ENCODE measurements around the gene CPA5. TPM values are rescaled to one million over a fixed set of nuclear protein-coding genes. Genes with fewer than 3 reads are reported as not detected.

The CPA5 gene
- total RNA-seq, 1 donor from 2014 or later, result not detected

DNA sequence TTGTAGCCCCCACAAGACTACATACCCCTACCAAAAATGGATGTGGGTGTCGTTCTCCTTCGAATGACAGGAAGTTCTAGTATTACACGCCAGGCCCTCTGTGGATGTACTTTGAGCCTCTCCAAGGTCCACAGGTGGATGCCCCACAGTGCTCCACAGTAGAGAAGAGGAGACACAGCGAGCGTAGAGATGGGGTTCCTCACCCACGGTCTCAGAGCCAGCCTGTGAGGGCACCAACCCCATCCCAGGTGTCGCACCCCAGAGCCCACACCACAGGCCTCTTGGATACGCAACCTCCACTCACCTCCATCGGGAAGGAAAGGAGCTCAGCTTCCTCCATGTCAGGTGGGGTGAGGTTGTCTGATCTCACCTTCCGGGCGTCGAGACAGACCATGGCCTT lies 2.3 kb downstream of the CPA5 start:
- DNase-seq, result no peak
- Mint-ChIP-seq H3K36me3 (ENCODE audit: unreplicated experiment) (no peaks in the 10 kb centered on the region), H3K4me1 (ENCODE audit: low read depth, unreplicated experiment) (peaks cover 25% of the 10 kb centered on the region), H3K27ac (ENCODE audit: unreplicated experiment) (no peak overlapping the region), H3K4me3 (ENCODE audit: unreplicated experiment) (no peak overlapping the region), H3K27me3 (ENCODE audit: unreplicated experiment) (peaks cover 3% of the 10 kb centered on the region), H3K9me3 (ENCODE audit: unreplicated experiment) (peaks cover 5% of the 10 kb centered on the region)
- TF ChIP-seq, protein P1, sequence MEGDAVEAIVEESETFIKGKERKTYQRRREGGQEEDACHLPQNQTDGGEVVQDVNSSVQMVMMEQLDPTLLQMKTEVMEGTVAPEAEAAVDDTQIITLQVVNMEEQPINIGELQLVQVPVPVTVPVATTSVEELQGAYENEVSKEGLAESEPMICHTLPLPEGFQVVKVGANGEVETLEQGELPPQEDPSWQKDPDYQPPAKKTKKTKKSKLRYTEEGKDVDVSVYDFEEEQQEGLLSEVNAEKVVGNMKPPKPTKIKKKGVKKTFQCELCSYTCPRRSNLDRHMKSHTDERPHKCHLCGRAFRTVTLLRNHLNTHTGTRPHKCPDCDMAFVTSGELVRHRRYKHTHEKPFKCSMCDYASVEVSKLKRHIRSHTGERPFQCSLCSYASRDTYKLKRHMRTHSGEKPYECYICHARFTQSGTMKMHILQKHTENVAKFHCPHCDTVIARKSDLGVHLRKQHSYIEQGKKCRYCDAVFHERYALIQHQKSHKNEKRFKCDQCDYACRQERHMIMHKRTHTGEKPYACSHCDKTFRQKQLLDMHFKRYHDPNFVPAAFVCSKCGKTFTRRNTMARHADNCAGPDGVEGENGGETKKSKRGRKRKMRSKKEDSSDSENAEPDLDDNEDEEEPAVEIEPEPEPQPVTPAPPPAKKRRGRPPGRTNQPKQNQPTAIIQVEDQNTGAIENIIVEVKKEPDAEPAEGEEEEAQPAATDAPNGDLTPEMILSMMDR (IDR thresholded peaks at IDR 0.05; ENCODE audit: partially characterized antibody, unreplicated experiment), result no peak

DNA sequence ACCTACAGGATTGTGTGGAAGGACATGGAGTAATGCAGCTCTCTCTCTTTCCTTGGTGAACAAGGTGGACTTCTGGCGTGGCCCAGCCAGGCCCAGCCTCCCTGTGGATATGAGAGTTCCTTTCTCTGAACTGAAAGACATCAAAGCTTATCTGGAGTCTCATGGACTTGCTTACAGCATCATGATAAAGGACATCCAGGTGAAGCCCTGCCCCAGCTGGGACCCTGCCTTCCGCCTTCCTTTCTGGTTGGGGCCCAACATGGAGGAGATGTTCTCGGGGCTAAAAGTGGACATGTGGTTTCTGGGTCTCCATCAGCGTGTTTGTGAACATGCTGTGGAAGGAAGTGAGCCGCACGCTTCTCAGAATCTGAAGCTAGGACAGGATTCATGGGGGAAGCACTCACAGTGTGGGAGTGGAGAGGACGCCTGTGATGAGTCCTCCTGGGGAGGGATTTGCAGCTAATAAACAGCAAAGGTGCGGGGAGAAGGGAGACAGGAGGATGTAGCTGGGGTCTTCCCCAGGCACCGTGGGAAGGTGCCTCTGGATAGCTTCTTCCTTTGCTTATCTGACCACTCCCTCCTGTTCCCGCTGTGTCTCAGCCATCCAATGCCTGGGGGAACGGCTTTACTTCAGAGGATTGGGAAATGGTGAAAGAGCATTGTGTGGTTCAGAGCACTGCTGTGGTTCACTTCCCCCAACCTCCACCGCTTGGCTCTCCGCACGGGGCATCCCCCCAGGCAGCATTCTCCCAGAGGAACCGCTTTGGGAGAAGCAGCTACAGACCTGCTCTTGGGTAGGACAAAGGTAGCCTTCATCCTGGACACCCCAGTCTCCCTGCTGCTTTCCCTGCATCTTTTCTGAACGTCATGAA lies 5.5 kb downstream of the CPA5 start:
- Mint-ChIP-seq H3K27ac (ENCODE audit: unreplicated experiment) (peak overlapping the region; percentile 85), H3K4me3 (ENCODE audit: unreplicated experiment) (peak overlapping the region; percentile 18), H3K27me3 (ENCODE audit: unreplicated experiment) (peaks cover 5% of the 10 kb centered on the region), H3K4me1 (ENCODE audit: low read depth, unreplicated experiment) (peaks cover 25% of the 10 kb centered on the region), H3K36me3 (ENCODE audit: unreplicated experiment) (no peaks in the 10 kb centered on the region), H3K9me3 (ENCODE audit: unreplicated experiment) (peaks cover 3% of the 10 kb centered on the region)
- TF ChIP-seq, protein P1 (IDR thresholded peaks at IDR 0.05; ENCODE audit: partially characterized antibody, unreplicated experiment), result no peak
- DNase-seq, result no peak

DNA sequence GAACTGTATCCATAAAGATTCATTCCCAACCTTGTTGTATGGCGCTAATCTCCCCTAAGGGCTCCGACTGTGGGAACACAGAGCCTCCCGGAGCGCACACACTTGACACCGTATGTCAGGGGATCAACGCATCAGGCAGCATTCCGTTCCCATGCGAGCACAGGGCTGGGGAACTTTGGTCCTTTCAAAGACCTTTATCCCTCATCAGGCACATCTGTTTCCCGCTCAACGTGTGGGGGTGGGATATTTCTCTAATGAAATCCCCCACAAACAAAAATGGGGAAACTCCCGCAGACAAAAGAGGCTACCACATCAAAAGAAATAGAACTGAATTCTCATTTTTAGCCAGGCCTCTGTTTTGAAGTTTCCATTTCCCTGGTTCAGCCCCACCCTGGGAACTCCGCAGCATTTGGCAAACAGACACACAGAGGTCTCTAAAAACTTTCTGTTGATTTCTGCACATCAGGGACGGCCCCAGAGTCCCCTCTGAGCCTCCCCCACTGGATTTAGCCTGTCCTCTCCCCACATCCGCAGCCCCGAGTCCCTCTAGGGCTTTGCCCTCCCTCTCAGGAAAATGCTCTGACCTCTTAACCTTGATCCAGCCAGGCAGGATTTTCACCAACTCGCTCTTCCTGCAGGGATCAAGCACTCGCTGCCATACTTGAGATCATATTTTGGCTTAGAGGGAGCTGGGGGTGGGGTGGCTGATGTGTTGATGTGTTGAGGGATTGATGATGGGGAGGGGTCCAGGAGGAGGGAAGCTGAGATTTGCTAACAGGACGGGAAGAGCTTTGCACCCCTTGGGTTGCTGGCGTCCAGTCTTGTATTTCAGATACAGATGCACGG lies 6.6 kb downstream of the CPA5 start:
- Mint-ChIP-seq H3K9me3 (ENCODE audit: unreplicated experiment) (peaks cover 3% of the 10 kb centered on the region), H3K4me1 (ENCODE audit: low read depth, unreplicated experiment) (peaks cover 27% of the 10 kb centered on the region), H3K4me3 (ENCODE audit: unreplicated experiment) (peak overlapping the region; percentile 66), H3K27me3 (ENCODE audit: unreplicated experiment) (peaks cover 5% of the 10 kb centered on the region), H3K27ac (ENCODE audit: unreplicated experiment) (peak overlapping the region; percentile 85), H3K36me3 (ENCODE audit: unreplicated experiment) (no peaks in the 10 kb centered on the region)
- no peak for DNase-seq
- TF ChIP-seq, protein P1 (IDR thresholded peaks at IDR 0.05; ENCODE audit: partially characterized antibody, unreplicated experiment), result no peak

DNA sequence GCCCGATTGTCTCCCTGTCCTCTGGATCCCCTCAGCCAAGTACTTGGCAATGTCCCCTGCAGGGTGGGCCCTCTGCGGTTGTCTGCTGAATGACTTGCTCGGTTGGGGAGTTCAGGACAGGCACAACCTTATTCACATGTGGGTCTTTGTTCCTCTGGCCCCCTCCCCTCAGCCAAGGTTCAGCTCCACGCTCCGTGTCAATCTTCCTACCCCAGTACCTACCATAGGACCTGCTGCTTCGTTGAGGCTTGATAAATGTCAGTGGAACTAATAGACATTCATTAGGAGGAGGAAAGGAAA lies 7.1 kb downstream of the CPA5 start:
- H3K4me3 Mint-ChIP-seq (ENCODE audit: unreplicated experiment), result no peak overlapping the region

More for the DNA sequence above, 7.1 kb downstream of the CPA5 start:
- no peaks in the 10 kb centered on the region for H3K36me3 Mint-ChIP-seq (ENCODE audit: unreplicated experiment)
- H3K27ac Mint-ChIP-seq (ENCODE audit: unreplicated experiment), result peak overlapping the region; percentile 85
- peaks cover 3% of the 10 kb centered on the region for H3K9me3 Mint-ChIP-seq (ENCODE audit: unreplicated experiment)
- DNase-seq, result no peak
- TF ChIP-seq, protein P1 (IDR thresholded peaks at IDR 0.05; ENCODE audit: partially characterized antibody, unreplicated experiment), result no peak
- H3K4me1 Mint-ChIP-seq (ENCODE audit: low read depth, unreplicated experiment), result peaks cover 32% of the 10 kb centered on the region
- peaks cover 5% of the 10 kb centered on the region for H3K27me3 Mint-ChIP-seq (ENCODE audit: unreplicated experiment)
